Endothelial cell of umbilical vein (primary cell): Measurements from ENCODE around the gene HPSE2.

ENCODE experiments used
- EZH2 ChIP-seq: IDR thresholded peaks from 2 replicates; pipeline ENCODE4 v1.6.1; 2012; ENCODE audit warnings: borderline replicate concordance, low read depth, mild to moderate bottlenecking, moderate library complexity, low read length, inconsistent platforms; ENCODE audit not compliant: severe bottlenecking
- FOS ChIP-seq: IDR thresholded peaks from 2 replicates; pipeline ENCODE4 v1.6.1; 2011; ENCODE audit warnings: mild to moderate bottlenecking, low read length, moderate library complexity, borderline replicate concordance; ENCODE audit not compliant: insufficient read depth
- MYC ChIP-seq: IDR thresholded peaks from one replicate; pipeline ENCODE4 v1.6.1; 2011; ENCODE audit warnings: mild to moderate bottlenecking, low read depth, low read length
- POLR2A ChIP-seq: IDR thresholded peaks from 2 replicates; pipeline ENCODE4 v1.6.1; 2012; ENCODE audit warnings: low read depth, mild to moderate bottlenecking, control low read depth, low read length
- POLR2AphosphoS5 ChIP-seq: IDR thresholded peaks from 2 replicates; pipeline ENCODE4 v1.6.1; 2012; ENCODE audit warnings: low read depth, mild to moderate bottlenecking, control low read depth, low read length, moderate library complexity; ENCODE audit not compliant: insufficient read depth
- TF ChIP-seq, protein P1 (sequence below), 2 donors: IDR thresholded peaks; 1 replicate in 1 of 2; 2 replicates in 1 of 2; pipeline ENCODE4 v1.5.1; 2011; ENCODE audit warnings: low read length in 2 of 2, mild to moderate bottlenecking in 2 of 2, moderate library complexity in 2 of 2, control low read depth in 1 of 2, inconsistent platforms in 1 of 2, low read depth in 1 of 2; ENCODE audit not compliant: insufficient read depth in 1 of 2; ENCODE audit errors: extremely low read depth in 1 of 2
- TF ChIP-seq, protein P2 (sequence below): IDR thresholded peaks from 2 replicates; pipeline ENCODE4 v1.6.1; 2011; ENCODE audit not compliant: insufficient read depth, insufficient read length

DNA sequence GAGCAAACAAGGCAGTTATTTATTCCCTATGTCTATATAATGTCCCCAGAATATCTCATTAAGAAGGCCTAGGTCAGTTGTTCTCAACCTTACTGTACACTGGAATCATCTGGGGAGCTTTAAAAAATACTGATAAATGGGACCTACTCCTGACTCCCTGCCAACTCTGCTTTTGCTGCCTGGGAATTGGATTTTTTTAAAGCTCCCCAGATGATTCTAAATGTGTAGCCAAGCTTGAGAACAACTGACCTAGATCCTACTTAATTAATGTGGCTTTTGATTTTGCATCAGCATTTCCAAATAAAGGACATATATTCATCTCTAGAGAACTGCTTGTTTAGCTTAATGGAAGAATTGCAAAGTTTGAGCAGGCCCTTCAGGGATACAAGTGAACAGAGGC lies 697.2 kb downstream of the HPSE2 start:
- TF ChIP-seq, protein P1, sequence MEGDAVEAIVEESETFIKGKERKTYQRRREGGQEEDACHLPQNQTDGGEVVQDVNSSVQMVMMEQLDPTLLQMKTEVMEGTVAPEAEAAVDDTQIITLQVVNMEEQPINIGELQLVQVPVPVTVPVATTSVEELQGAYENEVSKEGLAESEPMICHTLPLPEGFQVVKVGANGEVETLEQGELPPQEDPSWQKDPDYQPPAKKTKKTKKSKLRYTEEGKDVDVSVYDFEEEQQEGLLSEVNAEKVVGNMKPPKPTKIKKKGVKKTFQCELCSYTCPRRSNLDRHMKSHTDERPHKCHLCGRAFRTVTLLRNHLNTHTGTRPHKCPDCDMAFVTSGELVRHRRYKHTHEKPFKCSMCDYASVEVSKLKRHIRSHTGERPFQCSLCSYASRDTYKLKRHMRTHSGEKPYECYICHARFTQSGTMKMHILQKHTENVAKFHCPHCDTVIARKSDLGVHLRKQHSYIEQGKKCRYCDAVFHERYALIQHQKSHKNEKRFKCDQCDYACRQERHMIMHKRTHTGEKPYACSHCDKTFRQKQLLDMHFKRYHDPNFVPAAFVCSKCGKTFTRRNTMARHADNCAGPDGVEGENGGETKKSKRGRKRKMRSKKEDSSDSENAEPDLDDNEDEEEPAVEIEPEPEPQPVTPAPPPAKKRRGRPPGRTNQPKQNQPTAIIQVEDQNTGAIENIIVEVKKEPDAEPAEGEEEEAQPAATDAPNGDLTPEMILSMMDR (IDR thresholded peaks at IDR 0.05; ENCODE audit: extremely low read depth in 1 of 2, insufficient read depth in 1 of 2, low read depth in 1 of 2, low read length in 2 of 2): no peak
- no peak for TF ChIP-seq POLR2AphosphoS5
- no peak for TF ChIP-seq MYC
- no peak for TF ChIP-seq EZH2
- TF ChIP-seq POLR2A: no peak
- no peak for TF ChIP-seq FOS
- TF ChIP-seq, protein P2, sequence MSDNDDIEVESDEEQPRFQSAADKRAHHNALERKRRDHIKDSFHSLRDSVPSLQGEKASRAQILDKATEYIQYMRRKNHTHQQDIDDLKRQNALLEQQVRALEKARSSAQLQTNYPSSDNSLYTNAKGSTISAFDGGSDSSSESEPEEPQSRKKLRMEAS: no peak
